GM19043 (cell line): ENCODE results near the gene SLC44A3.

Experiments
- ATAC-seq: cut with Tn5 transposase; IDR thresholded peaks from one replicate; pipeline ENCODE4 v1.9.1; 2021; ENCODE audit warnings: low read depth; ENCODE audit not compliant: unreplicated experiment

The SLC44A3 gene

DNA sequence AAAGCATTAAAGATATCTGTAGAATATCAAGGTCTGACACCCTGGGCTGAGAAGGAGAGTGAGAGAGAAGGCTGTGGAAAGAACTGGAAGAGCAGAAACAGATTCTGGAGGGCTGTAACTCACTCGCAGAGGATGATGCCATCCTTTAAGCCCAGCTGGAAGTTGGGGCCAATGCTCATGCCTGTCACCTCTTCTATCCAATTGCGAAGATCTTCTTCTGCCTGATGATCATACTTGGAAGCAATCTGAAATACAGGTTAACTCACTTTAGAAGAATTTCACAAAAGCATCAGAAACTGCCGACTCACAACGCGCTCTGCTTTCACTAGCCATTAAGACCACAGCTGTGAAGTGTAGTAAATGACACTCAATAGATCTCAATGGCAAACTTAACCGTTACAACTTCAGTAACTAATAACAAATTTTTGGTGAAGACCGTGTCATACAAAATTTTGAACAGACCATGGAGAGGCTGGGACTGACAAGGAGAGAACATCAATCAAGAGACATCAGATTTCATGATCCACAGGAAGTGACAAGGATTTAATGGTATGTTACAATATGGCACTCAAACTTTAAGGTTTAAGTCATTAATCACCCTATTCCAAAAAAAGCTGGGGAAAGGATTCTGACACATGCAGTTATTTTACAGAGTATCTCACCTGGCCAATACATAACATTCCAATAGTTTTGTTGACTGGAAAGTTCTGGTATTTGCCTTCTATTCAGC is 83.3 kb downstream of the SLC44A3 start:
- no peak for ATAC-seq

DNA sequence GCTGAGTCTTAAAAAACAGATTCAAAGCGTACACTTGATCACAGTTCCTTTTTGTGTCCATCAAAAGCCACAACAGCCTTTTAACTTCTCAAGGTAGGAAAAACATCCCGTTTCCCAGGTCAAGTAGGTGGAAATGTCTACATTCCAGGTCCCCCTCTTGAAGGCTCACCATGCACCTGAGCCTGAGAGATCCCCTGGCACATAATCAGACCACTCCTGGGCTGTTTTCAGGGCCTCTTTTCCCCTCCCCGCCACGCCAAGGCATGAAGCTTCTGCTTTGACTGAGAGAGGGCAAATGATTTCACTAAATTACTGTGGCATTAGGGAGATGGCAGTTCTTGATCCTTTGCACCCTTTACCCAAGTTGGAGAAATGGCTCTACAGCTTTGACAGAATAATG is 85.0 kb downstream of the SLC44A3 start:
- ATAC-seq = no peak

DNA sequence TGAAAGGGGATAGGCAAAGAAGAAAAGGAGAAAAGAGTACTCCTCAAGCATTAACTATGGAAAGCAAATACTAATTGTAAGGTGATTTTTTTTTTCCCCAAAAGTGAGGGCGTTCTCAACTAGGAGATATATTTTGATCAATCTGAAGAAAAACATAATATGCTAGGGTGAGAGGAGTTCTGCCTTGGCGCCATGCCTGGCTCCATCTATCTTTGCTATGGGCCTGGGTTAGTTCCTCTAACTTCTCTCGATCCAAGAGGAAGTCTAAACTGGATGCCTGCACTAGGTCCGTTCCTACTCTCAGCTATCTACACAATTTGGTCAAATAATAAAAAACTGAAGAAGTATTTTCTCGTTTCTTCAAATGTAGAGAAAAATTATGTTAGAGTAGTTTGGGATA is 86.2 kb downstream of the SLC44A3 start:
- ATAC-seq = no peak

DNA sequence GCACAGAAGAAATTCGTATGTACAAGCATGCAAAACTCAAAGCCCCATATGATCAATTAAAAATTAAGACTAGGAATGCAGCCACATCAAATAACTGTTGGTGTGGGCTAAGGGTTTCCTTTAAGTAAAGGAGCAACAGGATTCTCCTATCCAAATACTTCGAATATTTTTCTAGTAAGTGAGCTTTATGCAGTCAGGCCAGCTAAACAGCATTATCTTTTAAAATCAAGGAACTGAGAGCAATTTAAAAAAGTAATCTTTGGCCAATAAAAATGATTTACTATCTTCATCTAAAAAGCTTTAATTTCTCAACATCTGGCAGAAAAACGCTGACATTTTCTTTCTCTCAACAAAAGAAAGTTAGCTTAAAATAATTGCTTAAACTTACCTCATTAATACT is 87.0 kb downstream of the SLC44A3 start:
- no peak for ATAC-seq

DNA sequence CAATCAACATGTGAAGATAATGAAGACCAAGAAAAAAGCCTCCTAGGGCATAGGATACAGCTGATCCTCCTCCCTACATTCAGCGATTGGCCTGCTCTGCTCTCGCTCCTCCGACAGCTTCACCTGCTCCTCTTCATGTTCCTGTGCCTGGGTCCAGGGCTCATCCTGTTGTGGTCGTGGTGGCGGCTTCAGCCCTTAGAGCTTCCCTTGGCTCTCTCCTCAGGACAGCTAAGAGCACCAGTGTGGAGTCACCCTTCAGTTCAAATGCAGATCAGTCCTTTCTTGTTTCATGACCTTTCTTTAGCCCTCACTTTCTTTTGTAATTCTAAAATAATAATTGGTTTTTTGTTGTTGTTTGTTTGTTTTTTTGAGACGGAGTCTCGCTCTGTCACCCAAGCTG is 88.0 kb downstream of the SLC44A3 start:
- no peak for ATAC-seq

DNA sequence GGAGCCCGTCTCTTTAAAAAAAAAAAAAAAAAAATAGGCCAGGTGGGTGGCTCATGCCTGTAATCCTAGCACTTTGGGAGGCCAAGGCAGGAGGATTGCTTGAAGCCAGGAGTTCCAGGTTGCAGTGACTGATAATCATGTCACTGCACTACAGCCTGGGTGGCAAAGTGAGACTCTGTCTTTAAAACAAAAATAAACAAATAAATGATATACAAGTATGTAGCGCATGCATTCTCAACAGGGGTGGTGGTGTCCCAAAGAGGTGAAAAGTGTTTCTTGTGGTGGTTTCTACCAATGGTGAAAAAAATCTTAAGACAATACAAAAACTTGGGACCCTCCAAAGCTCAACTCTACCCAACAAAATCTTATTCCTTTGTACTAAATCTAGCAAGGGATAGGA is 88.8 kb downstream of the SLC44A3 start:
- no peak for ATAC-seq

DNA sequence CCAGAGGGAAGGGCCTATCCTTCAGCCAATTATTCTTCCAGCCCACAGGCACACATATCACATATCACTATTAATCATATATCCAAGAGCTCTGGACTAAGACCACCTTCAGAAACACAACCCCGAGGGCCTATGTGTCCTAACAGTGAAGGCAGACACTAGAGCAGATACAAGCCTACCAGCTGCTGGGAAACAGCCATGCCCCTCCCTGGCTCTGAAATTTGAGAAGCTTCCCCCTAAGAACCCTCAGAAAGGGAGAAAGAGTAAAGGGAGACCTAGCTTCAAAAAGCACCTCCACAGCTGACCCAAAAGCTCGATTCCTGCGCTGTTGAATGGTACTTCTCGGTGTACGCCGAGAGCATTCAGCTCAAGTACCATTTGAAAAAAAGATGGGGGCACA is 89.3 kb downstream of the SLC44A3 start:
- no peak for ATAC-seq

DNA sequence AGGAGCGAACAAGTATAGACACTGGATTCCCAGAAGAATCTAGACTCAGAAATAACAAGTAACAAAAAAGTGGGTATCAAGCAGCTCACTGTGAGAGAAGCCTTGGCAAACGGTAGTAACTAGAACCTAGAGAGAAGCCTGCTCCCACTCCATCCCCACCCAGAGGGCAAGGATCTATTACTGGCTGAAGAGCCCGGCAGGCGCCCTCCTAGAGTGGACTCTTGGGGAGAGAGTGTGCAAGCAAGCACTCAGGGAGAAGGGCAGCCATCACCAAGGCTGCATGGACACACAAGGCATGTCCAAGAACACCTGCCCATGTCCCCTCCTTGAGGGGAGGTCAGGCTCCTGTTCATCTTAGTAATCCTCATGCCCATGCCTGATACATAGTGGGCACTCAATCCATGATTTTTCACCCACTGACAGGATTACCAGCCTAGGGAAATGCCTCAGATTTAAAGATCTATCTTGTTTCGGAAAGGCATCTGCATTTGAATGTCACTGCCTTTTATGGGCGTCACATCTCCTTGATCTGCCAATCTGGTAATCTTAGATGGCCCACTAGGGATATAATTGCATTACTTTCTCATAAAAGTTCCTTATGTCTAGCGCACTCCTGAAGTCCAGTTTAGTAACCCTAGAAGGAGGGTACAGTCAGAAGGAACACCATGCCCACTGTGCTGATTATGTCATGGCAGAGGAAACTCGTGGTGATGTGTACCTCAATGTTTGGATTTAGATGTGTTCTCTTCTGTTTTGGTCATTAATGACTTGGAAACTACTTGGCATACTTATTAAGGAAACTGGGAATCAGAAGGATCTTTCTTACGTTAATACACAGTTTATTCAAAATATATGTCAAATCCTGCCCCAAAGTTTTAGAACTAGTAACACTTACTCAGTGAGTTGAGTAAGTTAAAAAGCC is 92.4 kb downstream of the SLC44A3 start:
- no peak for ATAC-seq

DNA sequence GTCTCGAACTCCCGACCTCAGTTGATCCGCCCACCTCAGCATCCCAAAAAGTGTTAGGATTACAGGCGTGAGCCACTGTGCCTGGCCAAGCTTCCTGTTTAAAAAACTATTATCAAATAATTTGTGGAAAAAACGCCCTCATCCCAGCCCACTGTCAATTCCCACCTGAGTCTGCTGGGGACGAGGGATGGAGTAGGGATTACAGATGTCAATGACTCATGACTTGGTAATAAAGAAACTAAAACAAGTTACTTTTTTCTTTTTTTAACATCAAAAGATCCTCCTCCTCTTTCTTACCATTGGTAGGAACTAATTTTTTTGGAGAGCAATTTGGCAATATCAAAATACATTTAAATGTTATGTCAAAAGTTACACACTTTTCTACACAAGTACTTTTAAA is 97.1 kb downstream of the SLC44A3 start:
- no peak for ATAC-seq

DNA sequence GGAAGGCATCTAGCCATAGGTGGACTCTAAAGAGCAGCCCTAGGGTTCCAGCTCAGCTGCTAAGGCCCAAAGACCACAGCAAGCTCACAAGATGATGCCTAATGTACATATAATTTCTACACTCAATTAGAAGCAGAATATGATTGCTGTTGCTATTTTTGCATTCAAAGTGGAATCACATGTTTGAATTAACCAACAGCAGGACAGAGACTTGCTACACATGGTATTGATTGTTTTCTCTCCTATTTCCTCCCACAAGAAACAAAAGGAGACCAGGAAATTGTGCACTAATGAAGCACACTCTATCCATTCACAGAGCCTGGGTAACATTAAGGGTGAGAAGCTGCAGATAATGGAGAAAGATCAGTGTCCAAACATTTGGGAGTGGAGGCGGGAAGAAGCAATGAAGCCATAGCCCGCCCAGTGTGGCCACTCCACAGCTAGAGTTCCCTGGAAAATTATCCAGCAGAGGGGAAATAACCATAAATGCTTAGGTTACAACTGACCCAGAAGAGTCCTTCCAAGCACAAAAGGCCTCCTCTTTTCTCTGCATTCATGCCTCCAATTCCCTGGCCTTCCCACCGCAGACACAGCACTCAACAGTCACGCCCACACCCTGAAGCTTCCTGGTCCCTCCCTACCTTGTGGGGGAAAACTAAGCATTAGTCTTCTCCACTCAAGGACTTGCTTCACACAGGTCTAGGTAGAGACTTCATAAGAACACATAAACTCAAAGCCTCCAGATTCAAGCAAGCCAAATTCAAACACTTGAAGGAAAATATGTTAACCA is 99.3 kb downstream of the SLC44A3 start:
- no peak for ATAC-seq

DNA sequence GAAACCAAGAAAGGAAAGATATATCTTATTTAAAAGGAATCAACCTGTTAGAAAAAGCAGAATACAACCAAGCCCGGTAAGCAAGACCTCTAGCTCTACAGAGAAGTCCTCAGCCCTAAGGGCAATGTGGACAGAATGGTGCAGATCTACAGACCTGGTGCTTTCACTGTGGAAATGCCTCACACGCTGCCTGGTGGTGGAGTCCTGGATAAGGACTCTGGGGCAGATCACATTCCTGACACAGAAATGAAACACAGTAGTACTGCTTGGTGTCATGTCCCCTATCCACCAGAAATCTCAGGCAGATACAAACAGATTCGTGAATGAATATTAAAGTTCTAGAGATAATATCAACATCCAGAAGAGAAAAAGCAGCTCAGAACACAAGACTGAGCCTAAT is 99.9 kb downstream of the SLC44A3 start:
- ATAC-seq = no peak

DNA sequence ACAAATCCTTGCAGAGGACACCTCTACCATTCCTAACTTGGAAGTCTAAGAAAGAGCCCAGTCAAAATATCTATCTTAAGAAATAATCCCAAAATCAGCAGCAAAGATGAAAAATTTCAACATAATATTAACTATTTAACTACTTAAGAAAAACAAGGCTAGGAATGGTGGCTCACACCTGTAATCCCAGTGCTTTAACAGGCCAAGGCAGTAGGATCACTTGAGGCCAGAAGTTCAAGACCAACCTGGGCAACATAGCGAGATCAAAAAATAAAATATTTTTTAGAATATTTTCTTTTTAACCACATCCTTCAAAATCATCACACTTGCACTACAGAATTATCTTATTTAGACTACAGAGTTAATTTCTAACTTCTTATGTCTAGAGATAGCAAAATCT is 101.8 kb downstream of the SLC44A3 start:
- ATAC-seq = no peak

DNA sequence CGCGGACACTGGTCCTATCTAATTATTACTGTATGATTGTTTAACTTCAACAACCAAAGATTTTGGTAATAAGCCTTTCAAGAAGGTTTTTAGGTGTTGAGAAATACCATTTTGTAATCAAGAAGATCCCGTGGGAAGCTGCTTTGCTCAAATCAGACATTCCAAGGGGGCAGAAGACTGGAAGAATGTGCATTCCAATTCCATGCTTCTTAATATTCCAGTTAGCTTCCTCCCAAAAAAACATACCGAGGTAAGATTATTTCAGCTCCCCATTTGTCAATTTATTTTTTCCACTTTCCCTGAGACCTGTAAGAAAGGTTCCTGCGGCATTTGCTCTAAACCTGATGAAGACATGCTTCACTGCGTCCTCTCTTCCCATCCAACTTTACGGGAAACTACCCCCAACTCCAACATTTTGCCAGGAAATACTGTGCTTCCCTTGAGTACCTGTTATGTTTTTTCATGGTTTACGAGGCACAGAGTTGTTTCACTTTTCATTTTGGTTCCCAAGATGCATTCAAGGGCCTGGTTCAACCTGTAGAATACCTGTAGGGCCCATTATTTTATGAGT is 102.7 kb downstream of the SLC44A3 start:
- ATAC-seq = no peak

DNA sequence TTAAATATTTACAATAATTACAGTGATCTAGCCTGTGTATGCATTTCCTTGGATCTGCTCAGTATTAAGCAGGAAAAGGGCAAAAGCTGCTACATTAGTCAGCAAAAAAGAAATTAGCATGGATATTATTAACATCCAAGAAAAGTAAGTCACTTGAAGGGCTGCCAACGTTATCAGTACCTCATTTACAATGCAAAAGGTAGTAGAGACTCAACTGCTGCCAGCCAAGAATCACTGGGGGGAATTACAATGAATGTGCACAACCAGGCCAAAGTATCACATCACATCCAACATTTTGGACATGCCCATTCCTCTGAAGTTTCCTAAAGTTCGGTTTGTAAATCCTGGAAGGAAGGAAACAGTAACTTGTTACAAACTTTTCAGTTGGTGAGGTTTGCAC is 104.8 kb downstream of the SLC44A3 start:
- no peak for ATAC-seq

DNA sequence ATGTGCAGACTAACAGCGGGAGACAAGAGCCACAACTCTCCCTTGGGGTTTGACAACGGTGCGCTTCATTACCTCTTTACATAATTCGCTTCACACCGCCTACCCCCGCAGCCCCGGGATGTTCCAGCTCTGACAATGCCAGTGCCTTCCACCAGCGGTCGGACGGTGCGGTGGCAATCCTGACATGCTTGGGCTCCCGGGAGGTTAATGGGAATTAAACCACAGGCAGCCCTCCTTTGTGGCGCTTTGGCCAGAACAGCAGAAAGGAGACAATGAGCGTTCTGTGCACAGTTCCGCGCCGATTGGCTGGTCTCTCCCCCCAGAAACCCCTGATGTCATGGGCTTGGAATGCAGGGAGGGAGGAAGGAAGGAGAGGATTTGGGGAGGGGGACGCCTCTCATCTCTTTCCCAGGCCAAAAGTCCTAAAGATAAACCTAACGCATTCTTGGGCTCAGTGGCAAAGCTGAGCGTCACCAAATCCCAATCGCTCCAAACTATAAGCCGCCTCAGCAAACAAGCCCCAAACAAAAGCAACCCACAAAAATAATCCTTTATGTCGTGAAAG is 105.5 kb downstream of the SLC44A3 start:
- peak; percentile 25 for ATAC-seq

DNA sequence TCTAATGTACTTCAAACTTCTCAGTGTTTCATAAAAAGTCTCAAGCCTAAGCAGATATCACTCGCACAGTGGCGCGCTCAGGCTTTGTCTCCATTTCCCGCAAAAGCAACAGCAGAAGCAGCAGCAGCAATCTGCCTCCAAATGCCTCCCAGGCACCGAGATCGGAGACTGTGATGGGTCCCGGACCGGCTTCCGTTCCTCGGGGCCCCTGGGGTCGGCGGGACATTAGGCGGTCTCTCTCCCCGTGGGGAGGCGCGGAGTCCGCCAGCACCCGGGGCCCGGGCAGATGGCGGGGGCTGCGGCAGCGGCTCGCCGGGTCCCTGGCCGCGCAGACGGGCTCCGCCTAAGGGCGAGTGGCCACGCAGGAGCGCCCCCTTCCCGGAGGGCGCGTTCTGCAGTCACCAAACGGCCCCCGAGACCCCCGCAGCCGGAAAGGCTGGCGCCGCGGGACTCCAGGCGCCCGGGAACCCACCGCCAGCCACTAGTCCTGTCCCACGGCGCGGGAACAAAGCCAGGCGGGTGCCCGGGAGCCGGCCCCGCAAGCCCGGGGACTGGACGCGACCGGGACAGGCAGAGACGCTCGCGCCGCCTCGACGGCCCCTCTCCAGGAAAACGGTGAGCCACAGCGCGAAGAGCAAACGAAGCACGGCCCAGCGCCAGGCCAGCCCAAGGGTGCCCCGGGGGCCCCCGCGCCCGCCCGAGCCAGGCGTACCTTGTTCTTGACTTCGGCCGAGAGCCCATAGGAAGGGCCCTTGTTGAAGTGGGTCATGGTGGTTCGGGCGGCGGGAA is 106.2 kb downstream of the SLC44A3 start:
- ATAC-seq = peak; percentile 23

DNA sequence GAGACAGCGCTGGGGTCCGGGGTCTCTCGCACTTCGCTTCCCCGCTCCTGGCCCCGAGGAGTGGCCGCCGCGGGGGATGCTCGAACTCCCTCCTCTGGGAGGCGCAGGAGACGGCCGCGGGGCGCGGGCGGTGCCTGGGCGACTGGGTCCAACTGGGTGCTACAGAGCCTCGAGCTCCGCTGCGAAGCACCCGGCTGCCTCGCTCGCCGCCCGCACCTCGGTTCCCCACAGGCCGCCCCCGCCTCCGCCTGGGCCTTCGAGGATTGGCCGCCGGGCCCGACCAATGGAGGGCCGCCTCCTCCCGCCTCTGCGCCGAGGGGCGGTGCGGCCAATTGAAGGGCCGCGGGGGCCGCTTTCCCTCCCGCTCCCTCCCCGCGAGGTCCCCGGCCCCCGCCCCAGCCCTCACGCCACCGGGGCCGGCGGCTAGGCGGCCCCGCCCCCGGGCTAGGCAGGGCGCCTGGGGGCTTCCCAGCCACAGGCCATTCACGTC is 106.8 kb downstream of the SLC44A3 start, which contains the start of gene CNN3:
TSS of gene CNN3 (minus strand) at position 196 of the 490 bp plus-strand sequence. CDS start 216 bp downstream, outside the sequence.
- ATAC-seq = peak; percentile 77

DNA sequence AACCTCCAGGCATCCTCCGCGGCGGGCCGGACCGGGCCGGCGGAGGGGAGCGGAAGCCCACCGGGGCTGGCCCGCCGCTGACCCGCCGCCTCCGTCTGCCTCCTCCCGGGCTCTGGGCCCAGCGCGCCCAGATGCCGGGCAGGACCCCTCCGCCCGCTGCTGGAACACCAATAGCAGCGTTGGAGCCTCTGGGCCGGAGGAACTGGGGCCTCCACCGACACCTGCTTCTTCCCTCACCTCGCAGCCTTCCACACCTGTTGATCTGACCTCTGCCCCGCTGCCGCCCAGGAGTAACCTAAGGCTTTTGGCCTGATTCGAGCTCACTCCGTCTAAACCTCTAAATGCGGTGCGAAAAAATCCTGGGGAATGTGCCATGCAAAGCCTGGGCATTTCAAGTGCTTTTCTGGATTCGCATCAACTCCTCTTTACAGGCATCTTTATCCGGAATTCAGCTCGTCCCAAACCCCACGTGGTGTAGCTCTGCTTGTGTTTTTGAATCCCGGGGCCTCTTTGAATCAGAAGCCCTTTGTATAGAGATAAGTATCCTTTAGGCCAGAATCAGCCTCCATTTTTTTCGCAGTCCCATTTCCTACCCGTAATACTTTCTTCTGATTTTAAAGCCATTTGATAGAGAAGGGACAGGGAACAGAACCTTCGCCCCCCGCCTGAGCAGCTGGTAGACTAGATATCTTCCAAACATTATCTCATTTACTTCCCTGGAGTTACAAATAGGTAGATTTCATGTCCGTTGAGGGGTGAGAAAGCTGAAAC is 107.4 kb downstream of the SLC44A3 start:
- ATAC-seq = peak; percentile 15
